BLaER1 treated with 17β-estradiol and CSF1 and Interleukin-3, amounts not matched to agents 10 nM and 100 nM (cell line): ENCODE results near the gene ITCH.
"Not testable (repeated sequence)": the region's sequence is repeated elsewhere in the genome, so short reads cannot be mapped to it uniquely, and the experiment has no call there.

ENCODE experiments used
- H3K27ac ChIP-seq, 11 experiments: shearing (Covaris generic); formaldehyde crosslinking; 2 replicates each; pipeline ENCODE4 v1.8.1; 2022
- H3K27me3 ChIP-seq, 11 experiments: shearing (Covaris generic); formaldehyde crosslinking; 2 replicates each; pipeline ENCODE4 v1.8.1; 2022
- H3K36me3 ChIP-seq, 11 experiments: shearing (Covaris generic); formaldehyde crosslinking; 2 replicates each; pipeline ENCODE4 v1.8.1; 2022
- H3K4me1 ChIP-seq, 10 experiments: shearing (Covaris generic); formaldehyde crosslinking; 2 replicates each; pipeline ENCODE4 v1.8.1; 2022
- H3K4me2 ChIP-seq, 11 experiments: shearing (Covaris generic); formaldehyde crosslinking; 2 replicates each; pipeline ENCODE4 v1.8.1; 2022
- H3K4me3 ChIP-seq, 10 experiments: shearing (Covaris generic); formaldehyde crosslinking; 2 replicates each; pipeline ENCODE4 v1.8.1; 2022
- H3K9ac ChIP-seq, 11 experiments: shearing (Covaris generic); formaldehyde crosslinking; 2 replicates each; pipeline ENCODE4 v1.8.1; 2022
- H3K9me3 ChIP-seq, 11 experiments: shearing (Covaris generic); formaldehyde crosslinking; replicated peaks in 1 of 11; 2 replicates each; pipeline ENCODE4 v1.8.1; 2022
- H4K20me1 ChIP-seq, 11 experiments: shearing (Covaris generic); formaldehyde crosslinking; 2 replicates each; pipeline ENCODE4 v1.8.1; 2022
- Cebpa-rat ChIP-seq, 11 experiments: shearing (Covaris generic); IDR thresholded peaks; 2 replicates each; pipeline ENCODE4 v1.8.1; 2022

ITCH gene

GRCh38 chr20:34516247-34517113 lies 153.4 kb downstream of the ITCH start, which contains the start of gene DYNLRB1:
TSS of gene DYNLRB1 (plus strand) at chr20:34516422. CDS start at chr20:34516459, 37 bp downstream.
- Histone ChIP-seq H3K4me1 (peaks cover 24 to 51% (median 34%) of the 10 kb centered on the region in 10 experiments), H3K4me2 (peak within 1 kb of the TSS; percentile 76 to 96 (median 90)), H3K4me3 (peak within 1 kb of the TSS; percentile 65 to 91 (median 84)), H3K9me3 (no peaks in the 10 kb centered on the region), H3K27ac (peak within 1 kb of the TSS; percentile 80 to 90 (median 87)), H3K27me3 (no peaks in the 10 kb centered on the region), H3K9ac (peak within 1 kb of the TSS; percentile 86 to 95 (median 90)), H4K20me1 (peaks cover 18 to 50% (median 40%) of the 10 kb centered on the region in 11 experiments; a peak in 20 of 22 replicates), H3K36me3 (peaks cover 18 to 51% (median 31%) of the 10 kb centered on the region in 11 experiments; a peak in 21 of 22 replicates)
- TF ChIP-seq Cebpa-rat (IDR thresholded peaks at IDR 0.05), result no peak

GRCh38 chr20:34517114-34517505 lies 154.0 kb downstream of the ITCH start:
- Histone ChIP-seq H3K27me3 (no peaks in the 10 kb centered on the region), H3K36me3 (peaks cover 19 to 49% (median 31%) of the 10 kb centered on the region in 11 experiments; a peak in 21 of 22 replicates), H3K4me3 (peak overlapping the region; percentile 65 to 91 (median 84)), H4K20me1 (peaks cover 24 to 56% (median 46%) of the 10 kb centered on the region in 11 experiments; a peak in 21 of 22 replicates), H3K4me2 (peak overlapping the region; percentile 75 to 96 (median 90)), H3K27ac (peak overlapping the region; percentile 80 to 90 (median 87)), H3K4me1 (peaks cover 28 to 57% (median 35%) of the 10 kb centered on the region in 10 experiments), H3K9ac (peak overlapping the region; percentile 86 to 95 (median 90)), H3K9me3 (no peaks in the 10 kb centered on the region)
- no peak for TF ChIP-seq Cebpa-rat (IDR thresholded peaks at IDR 0.05)

- H3K36me3 ChIP-seq, result peaks cover 14 to 54% (median 29%) of the 10 kb centered on the region in 11 experiments; a peak in 19 of 22 replicates
- not testable (repeated sequence) for H3K27me3 ChIP-seq, H3K4me3 ChIP-seq, H3K27ac ChIP-seq, H3K9me3 ChIP-seq, H3K9ac ChIP-seq
- peaks cover 41 to 66% (median 63%) of the 10 kb centered on the region in 11 experiments for H4K20me1 ChIP-seq
- peak overlapping the region in 5 of 11 experiments; percentile 21 to 90 (median 81); a peak in 5 of 22 replicates for H3K4me2 ChIP-seq
- peaks cover 35 to 67% (median 45%) of the 10 kb centered on the region in 10 experiments for H3K4me1 ChIP-seq
These were observed 155.8 kb downstream of the ITCH start for GRCh38 chr20:34518863-34519262.

- peaks cover 50 to 76% (median 73%) of the 10 kb centered on the region in 11 experiments for H4K20me1 ChIP-seq
- H3K36me3 ChIP-seq, result peaks cover 19 to 62% (median 38%) of the 10 kb centered on the region in 11 experiments; a peak in 21 of 22 replicates
- peaks cover 29 to 63% (median 40%) of the 10 kb centered on the region in 10 experiments for H3K4me1 ChIP-seq
- H3K4me2 ChIP-seq, H3K9me3 ChIP-seq, H3K27ac ChIP-seq, H3K27me3 ChIP-seq, H3K4me3 ChIP-seq, H3K9ac ChIP-seq: not testable (repeated sequence)
These were observed 156.8 kb downstream of the ITCH start for GRCh38 chr20:34519841-34520240.

GRCh38 chr20:34522969-34523871 lies 160.1 kb downstream of the ITCH start:
- Histone ChIP-seq H3K4me1 (peaks cover 11 to 64% (median 20%) of the 10 kb centered on the region in 10 experiments; a peak in 19 of 20 replicates), H3K4me2 (peak overlapping the region; percentile 4 to 51 (median 30); a peak in 18 of 22 replicates), H3K9ac (peak overlapping the region in 4 of 11 experiments; percentile 12 to 48 (median 42); a peak in 1 of 22 replicates), H3K9me3 (no peaks in the 10 kb centered on the region), H4K20me1 (peaks cover 64 to 97% (median 83%) of the 10 kb centered on the region in 11 experiments), H3K36me3 (peaks cover 47 to 94% (median 69%) of the 10 kb centered on the region in 11 experiments), H3K4me3 (no peak overlapping the region), H3K27ac (peak overlapping the region in 2 of 11 experiments; percentile 2 to 6; a peak in 1 of 22 replicates), H3K27me3 (no peaks in the 10 kb centered on the region)
- TF ChIP-seq Cebpa-rat (IDR thresholded peaks at IDR 0.05), result no peak

- H3K4me3 ChIP-seq, result no peak overlapping the region
These were observed 161.4 kb downstream of the ITCH start for GRCh38 chr20:34524426-34524825.

GRCh38 chr20:34525342-34525708 lies 162.3 kb downstream of the ITCH start:
- Histone ChIP-seq H3K9ac (peak overlapping the region in 4 of 11 experiments; percentile 13 to 42 (median 28); a peak in 5 of 22 replicates), H3K9me3 (no peaks in the 10 kb centered on the region)

More at GRCh38 chr20:34524426-34524825, 161.4 kb downstream of the ITCH start:
- no peak overlapping the region; a peak in 1 of 22 replicates for H3K9ac ChIP-seq
- H4K20me1 ChIP-seq, result peaks cover 62 to 97% (median 75%) of the 10 kb centered on the region in 11 experiments
- TF ChIP-seq Cebpa-rat (IDR thresholded peaks at IDR 0.05), result no peak
- no peak overlapping the region for H3K4me2 ChIP-seq
- peaks cover 56 to 95% (median 73%) of the 10 kb centered on the region in 11 experiments for H3K36me3 ChIP-seq
- H3K9me3 ChIP-seq, result no peaks in the 10 kb centered on the region
- H3K27ac ChIP-seq, result no peak overlapping the region
- H3K4me1 ChIP-seq, result peaks cover 9 to 52% (median 12%) of the 10 kb centered on the region in 10 experiments; a peak in 19 of 20 replicates
- no peaks in the 10 kb centered on the region for H3K27me3 ChIP-seq

More at GRCh38 chr20:34525342-34525708, 162.3 kb downstream of the ITCH start:
- no peak for TF ChIP-seq Cebpa-rat (IDR thresholded peaks at IDR 0.05)
- Histone ChIP-seq H4K20me1 (peaks cover 55 to 97% (median 72%) of the 10 kb centered on the region in 11 experiments), H3K4me3 (no peak overlapping the region), H3K4me2 (peak overlapping the region in 4 of 11 experiments; percentile 12 to 38 (median 32); a peak in 6 of 22 replicates), H3K27me3 (no peaks in the 10 kb centered on the region), H3K27ac (peak overlapping the region in 4 of 11 experiments; percentile 26 to 48 (median 38); a peak in 4 of 22 replicates), H3K4me1 (peaks cover 9 to 43% (median 12%) of the 10 kb centered on the region in 10 experiments; a peak in 19 of 20 replicates), H3K36me3 (peaks cover 59 to 95% (median 74%) of the 10 kb centered on the region in 11 experiments)
